ENCODE data around the gene HLA-DPB1.

HLA-DPB1 gene

GRCh38 chr6:33066917-33067521, 8.8 kb upstream of the HLA-DPB1 start:
- Histone ChIP-seq H3K4me3 (ENCODE audit: low read depth, low read length) (no peak overlapping the region), H3K27ac (no peak overlapping the region), H3K27me3 (replicated peaks) (no peaks in the 10 kb centered on the region), H3K36me3 (replicated peaks) (no peaks in the 10 kb centered on the region)
- DNase-seq, result no peak
- in situ Hi-C loops (cut with HindIII; ENCODE audit: low pct_ligation_motif_present, low sequenced_read_pairs), result no loop called here
- TF ChIP-seq CTCF (IDR thresholded peaks at IDR 0.05; ENCODE audit: low read depth, low read length, missing control alignments), result no peak

- no peaks in the 10 kb centered on the region for H3K36me3 ChIP-seq (replicated peaks)
- TF ChIP-seq CTCF (IDR thresholded peaks at IDR 0.05; ENCODE audit: low read depth, low read length, missing control alignments), result no peak
- in situ Hi-C loops (cut with HindIII; ENCODE audit: low pct_ligation_motif_present, low sequenced_read_pairs), result no loop called here
- DNase-seq, result no peak
- no peaks in the 10 kb centered on the region for H3K27me3 ChIP-seq (replicated peaks)
- H3K4me3 ChIP-seq (ENCODE audit: low read depth, low read length), result no peak overlapping the region
- H3K27ac ChIP-seq, result no peak overlapping the region
These were observed 6.6 kb upstream of the HLA-DPB1 start for GRCh38 chr6:33069021-33069738.

DNA sequence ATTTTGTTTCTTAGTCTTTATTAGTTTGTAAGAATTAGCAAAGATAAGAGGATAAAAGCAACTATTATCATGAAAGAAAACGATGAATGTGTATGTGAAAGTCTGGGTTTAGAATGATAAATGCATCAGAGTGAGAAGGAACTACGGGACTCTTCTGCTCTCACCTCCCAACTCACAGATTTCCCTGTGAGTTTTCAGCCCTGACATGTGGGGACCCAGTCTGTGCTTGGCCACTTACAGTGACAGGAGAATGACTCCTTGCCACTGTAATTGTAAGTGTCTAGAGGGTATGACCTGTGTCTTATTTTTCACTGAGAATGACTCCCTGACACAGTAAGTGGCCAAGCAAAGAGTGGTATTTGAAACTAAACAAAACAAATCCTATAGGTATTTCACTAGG, 4.9 kb upstream of the HLA-DPB1 start:
- TF ChIP-seq CTCF (IDR thresholded peaks at IDR 0.05; ENCODE audit: low read depth, low read length, missing control alignments), result no peak
- no peaks in the 10 kb centered on the region for H3K36me3 ChIP-seq (replicated peaks)
- no peak overlapping the region for H3K4me3 ChIP-seq (ENCODE audit: low read depth, low read length)
- DNase-seq, result no peak
- in situ Hi-C loops (cut with HindIII; ENCODE audit: low pct_ligation_motif_present, low sequenced_read_pairs), result no loop called here
- no peak overlapping the region for H3K27ac ChIP-seq
- no peaks in the 10 kb centered on the region for H3K27me3 ChIP-seq (replicated peaks)

DNA sequence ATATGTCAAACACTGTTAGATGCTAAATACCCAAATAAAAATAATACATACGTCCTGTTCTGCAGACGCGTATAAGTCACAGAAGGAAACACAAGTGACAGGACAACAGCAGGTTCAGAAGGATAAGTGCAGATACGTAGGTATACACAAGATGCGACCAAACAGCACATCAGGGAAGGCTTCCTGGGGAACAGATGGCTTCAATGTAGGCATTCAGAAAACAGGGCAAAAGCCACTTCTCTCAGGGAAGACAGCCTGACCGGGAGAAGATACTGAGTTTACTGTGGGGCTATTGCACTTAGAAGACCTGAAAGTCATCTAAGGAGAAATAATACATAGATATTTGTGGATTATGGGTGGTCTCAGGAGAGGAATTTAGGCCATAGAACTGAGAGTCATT, 4.2 kb upstream of the HLA-DPB1 start:
- H3K27me3 ChIP-seq (replicated peaks), result no peaks in the 10 kb centered on the region
- no peaks in the 10 kb centered on the region for H3K36me3 ChIP-seq (replicated peaks)
- no peak overlapping the region for H3K27ac ChIP-seq
- no peak for DNase-seq
- in situ Hi-C loops (cut with HindIII; ENCODE audit: low pct_ligation_motif_present, low sequenced_read_pairs), result no loop called here
- TF ChIP-seq CTCF (IDR thresholded peaks at IDR 0.05; ENCODE audit: low read depth, low read length, missing control alignments), result no peak
- H3K4me3 ChIP-seq (ENCODE audit: low read depth, low read length), result no peak overlapping the region

GRCh38 chr6:33072508-33073100, 3.2 kb upstream of the HLA-DPB1 start:
- H3K36me3 ChIP-seq (replicated peaks), result no peaks in the 10 kb centered on the region
- DNase-seq, result no peak
- no peak overlapping the region for H3K4me3 ChIP-seq (ENCODE audit: low read depth, low read length)
- in situ Hi-C loops (cut with HindIII; ENCODE audit: low pct_ligation_motif_present, low sequenced_read_pairs), result no loop called here
- no peak for TF ChIP-seq CTCF (IDR thresholded peaks at IDR 0.05; ENCODE audit: low read depth, low read length, missing control alignments)
- H3K27me3 ChIP-seq (replicated peaks), result no peaks in the 10 kb centered on the region
- H3K27ac ChIP-seq, result no peak overlapping the region

Measured in brain microvascular endothelial cell (primary cell).